K562 (cell line): ENCODE results near the gene MOAP1. TPM values are rescaled to one million over a fixed set of nuclear protein-coding genes. Genes with fewer than 3 reads are reported as not detected.

Experiments used
- ARID2 ChIP-seq: fragments of 450-650 bp; IDR thresholded peaks from 2 replicates; pipeline ENCODE4 v1.6.1; 2017; ENCODE audit warnings: antibody characterized with exemption, mild to moderate bottlenecking
- BRF1 ChIP-seq: IDR thresholded peaks from 3 replicates; pipeline ENCODE4 v1.6.1; 2011; ENCODE audit warnings: borderline replicate concordance, mild to moderate bottlenecking; ENCODE audit not compliant: insufficient read length; ENCODE audit errors: extremely low read depth
- CBX2 ChIP-seq: fragments of 200-600 bp; sonication (generic); IDR thresholded peaks from one replicate; pipeline ENCODE4 v1.6.1; 2012; ENCODE audit warnings: mild to moderate bottlenecking, low read length, inconsistent platforms; ENCODE audit not compliant: insufficient read depth, poor library complexity, severe bottlenecking
- GABPB2 ChIP-seq: fragments of 250-450 bp; sonication (Bioruptor Pico); conservative IDR thresholded peaks from 2 replicates; pipeline ENCODE4 v1.5.1; 2021; ENCODE audit warnings: mild to moderate bottlenecking
- IRF2 ChIP-seq: sonication (generic); formaldehyde crosslinking; IDR thresholded peaks from 2 replicates; pipeline ENCODE4 v1.8.1; 2022; ENCODE audit warnings: mild to moderate bottlenecking, missing genetic modification reagents
- JUNB ChIP-seq: fragments of 450-650 bp; formaldehyde crosslinking; conservative IDR thresholded peaks from 2 replicates; pipeline ENCODE4 v1.4.0; 2020; ENCODE audit warnings: mild to moderate bottlenecking
- L3MBTL2 ChIP-seq: fragments of 450-650 bp; IDR thresholded peaks from 2 replicates; pipeline ENCODE4 v1.6.1; 2016; ENCODE audit warnings: mild to moderate bottlenecking, moderate library complexity
- MAFF ChIP-seq: IDR thresholded peaks from 2 replicates; pipeline ENCODE4 v1.6.1; 2012; ENCODE audit warnings: low read length, improper control_type of control experiment
- MTA2 ChIP-seq: fragments of 450-650 bp; IDR thresholded peaks from 2 replicates; pipeline ENCODE4 v1.6.1; 2016; ENCODE audit warnings: low read depth
- NCOA4 ChIP-seq: fragments of 450-650 bp; IDR thresholded peaks from 2 replicates; pipeline ENCODE4 v1.6.1; 2018; ENCODE audit warnings: mild to moderate bottlenecking; ENCODE audit not compliant: partially characterized antibody
- NCOR1 ChIP-seq: fragments of 450-650 bp; IDR thresholded peaks from 2 replicates; pipeline ENCODE4 v1.6.1; 2016; ENCODE audit warnings: mild to moderate bottlenecking, moderate library complexity
- NONO ChIP-seq, 2 experiments: fragments of 200-400 bp in 1 of 2; fragments of 450-650 bp in 1 of 2; formaldehyde crosslinking in 1 of 2; IDR thresholded peaks; 2 replicates each; pipeline ENCODE4 v1.6.1; 2017; ENCODE audit warnings: low read depth in 2 of 2, mild to moderate bottlenecking in 2 of 2, moderate library complexity in 2 of 2, low read length in 1 of 2
- SMARCA4 ChIP-seq: fragments of 450-650 bp; IDR thresholded peaks from 2 replicates; pipeline ENCODE4 v1.6.1; 2016
- SMARCC2 ChIP-seq: fragments of 450-650 bp; IDR thresholded peaks from 2 replicates; pipeline ENCODE4 v1.6.1; 2017; ENCODE audit warnings: antibody characterized with exemption, moderate library complexity, mild to moderate bottlenecking, low read depth
- XRCC5 ChIP-seq: fragments of 200-400 bp; formaldehyde crosslinking; IDR thresholded peaks from 2 replicates; pipeline ENCODE4 v1.6.1; 2017; ENCODE audit warnings: low read depth, mild to moderate bottlenecking, low read length
- ZNF197 ChIP-seq: fragments of 200-800 bp; sonication (Bioruptor generic); IDR thresholded peaks from 2 replicates; pipeline ENCODE4 v1.6.1; 2016; ENCODE audit warnings: low read depth, missing genetic modification characterization, missing compliant biosample characterization
- ZNF316 ChIP-seq: fragments of 450-650 bp; IDR thresholded peaks from 2 replicates; pipeline ENCODE4 v1.6.1; 2016
- ZNF449 ChIP-seq: fragments of 250-450 bp; sonication (Bioruptor Pico); IDR thresholded peaks from 2 replicates; pipeline ENCODE4 v1.8.0; 2022; ENCODE audit warnings: moderate library complexity, mild to moderate bottlenecking, inconsistent platforms
- ZZZ3 ChIP-seq: fragments of 450-650 bp; IDR thresholded peaks from 2 replicates; pipeline ENCODE4 v1.6.1; 2016; ENCODE audit warnings: antibody characterized with exemption, mild to moderate bottlenecking, moderate library complexity
- polyA plus RNA-seq, 8 experiments: library from polyadenylated mRNA; depleted of rRNA in 4 of 8; stranded (reverse) in 5 of 8; unstranded in 3 of 8; fragments of >200 nt; fragmentation: Nextera tagmentation in 2 of 8; fragmentation: Illumina TruSeq in 1 of 8; extraction: Ambion mirVana in 2 of 8; extraction: Trizol in 1 of 8; gene quantifications; 2 replicates each; pipeline versions ENCODE4 v1.2.1 to v1.2.3, GENCODE V29; 2011 to 2014; ENCODE audit warnings: inconsistent platforms in 1 of 8, missing spikeins in 1 of 8
- total RNA-seq, 7 experiments: library from RNA; depleted of rRNA in 6 of 7; stranded (reverse); fragments of >200 nt in 6 of 7; fragmentation: Illumina TruSeq in 2 of 7; extraction: Trizol in 2 of 7; gene quantifications; 2 replicates each; pipeline versions ENCODE4 v1.2.1 to v1.2.3, GENCODE V29; 2011 to 2021; ENCODE audit warnings: low replicate concordance in 1 of 7
- TF ChIP-seq, protein P1 (sequence below): fragments of 450-650 bp; IDR thresholded peaks from 2 replicates; pipeline ENCODE4 v1.6.1; 2016; ENCODE audit warnings: mild to moderate bottlenecking
- TF ChIP-seq, protein P2 (sequence below): fragments of 450-650 bp; formaldehyde crosslinking; IDR thresholded peaks from 2 replicates; pipeline ENCODE4 v1.4.0; 2022; ENCODE audit warnings: missing genetic modification characterization
- TF ChIP-seq, protein P3 (sequence below): sonication (generic); formaldehyde crosslinking; IDR thresholded peaks from 2 replicates; pipeline ENCODE4 v1.8.1; 2023; ENCODE audit warnings: mild to moderate bottlenecking, missing genetic modification reagents
- TF ChIP-seq, protein P4 (sequence below): sonication (generic); formaldehyde crosslinking; IDR thresholded peaks from 2 replicates; pipeline ENCODE4 v1.8.0; 2022; ENCODE audit warnings: mild to moderate bottlenecking, low read depth, missing genetic modification reagents

MOAP1 gene
- total and polyA plus RNA-seq, 9 of the 15 experiments (the other 6 are each of a cell fraction or from before 2014, with no cell fraction given), result 1.5 to 14.4 (median 6.0) TPM

DNA sequence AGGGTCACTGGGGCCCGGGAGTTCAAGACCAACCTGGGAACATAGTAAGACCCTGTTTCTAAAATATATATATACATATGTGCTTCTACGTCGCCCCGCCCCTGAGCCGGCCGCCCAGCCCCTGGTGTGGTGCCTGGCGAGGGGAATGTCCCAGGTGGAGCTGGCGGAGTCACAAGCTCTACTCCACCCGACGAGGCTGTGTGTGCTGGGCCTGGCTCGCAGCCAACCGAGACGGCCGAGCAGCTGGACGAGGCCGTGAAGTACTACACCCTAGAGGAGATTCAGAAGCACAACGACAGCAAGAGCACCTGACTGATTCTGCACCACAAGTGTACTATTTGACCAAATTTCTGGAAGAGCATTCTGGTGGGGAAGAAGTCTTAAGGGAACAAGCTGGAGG lies 46.8 kb downstream of the MOAP1 start (continued):
- TF ChIP-seq, protein P1, sequence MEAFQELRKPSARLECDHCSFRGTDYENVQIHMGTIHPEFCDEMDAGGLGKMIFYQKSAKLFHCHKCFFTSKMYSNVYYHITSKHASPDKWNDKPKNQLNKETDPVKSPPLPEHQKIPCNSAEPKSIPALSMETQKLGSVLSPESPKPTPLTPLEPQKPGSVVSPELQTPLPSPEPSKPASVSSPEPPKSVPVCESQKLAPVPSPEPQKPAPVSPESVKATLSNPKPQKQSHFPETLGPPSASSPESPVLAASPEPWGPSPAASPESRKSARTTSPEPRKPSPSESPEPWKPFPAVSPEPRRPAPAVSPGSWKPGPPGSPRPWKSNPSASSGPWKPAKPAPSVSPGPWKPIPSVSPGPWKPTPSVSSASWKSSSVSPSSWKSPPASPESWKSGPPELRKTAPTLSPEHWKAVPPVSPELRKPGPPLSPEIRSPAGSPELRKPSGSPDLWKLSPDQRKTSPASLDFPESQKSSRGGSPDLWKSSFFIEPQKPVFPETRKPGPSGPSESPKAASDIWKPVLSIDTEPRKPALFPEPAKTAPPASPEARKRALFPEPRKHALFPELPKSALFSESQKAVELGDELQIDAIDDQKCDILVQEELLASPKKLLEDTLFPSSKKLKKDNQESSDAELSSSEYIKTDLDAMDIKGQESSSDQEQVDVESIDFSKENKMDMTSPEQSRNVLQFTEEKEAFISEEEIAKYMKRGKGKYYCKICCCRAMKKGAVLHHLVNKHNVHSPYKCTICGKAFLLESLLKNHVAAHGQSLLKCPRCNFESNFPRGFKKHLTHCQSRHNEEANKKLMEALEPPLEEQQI, result no peak
- TF ChIP-seq XRCC5 (no peak), ARID2 (no peak), ZNF449 (CRISPR knock-in tag) (no peak), NCOA4 (no peak), GABPB2 (no peak), BRF1 (no peak), SMARCA4 (no peak), L3MBTL2 (0 out of 2 replicates have a peak, but pooled peaks have one; percentile 8), IRF2 (CRISPR knock-in tag) (no peak), CBX2 (no peak), MTA2 (no peak), MAFF (no peak), ZZZ3 (no peak), ZNF316 (no peak), NONO (IDR thresholded peaks at IDR 0.05; ENCODE audit: low read depth in 2 of 2, low read length in 1 of 2) (no peak), JUNB (CRISPR knock-in tag) (no peak), NCOR1 (no peak), SMARCC2 (no peak), ZNF197 (no peak)
- TF ChIP-seq, protein P2, sequence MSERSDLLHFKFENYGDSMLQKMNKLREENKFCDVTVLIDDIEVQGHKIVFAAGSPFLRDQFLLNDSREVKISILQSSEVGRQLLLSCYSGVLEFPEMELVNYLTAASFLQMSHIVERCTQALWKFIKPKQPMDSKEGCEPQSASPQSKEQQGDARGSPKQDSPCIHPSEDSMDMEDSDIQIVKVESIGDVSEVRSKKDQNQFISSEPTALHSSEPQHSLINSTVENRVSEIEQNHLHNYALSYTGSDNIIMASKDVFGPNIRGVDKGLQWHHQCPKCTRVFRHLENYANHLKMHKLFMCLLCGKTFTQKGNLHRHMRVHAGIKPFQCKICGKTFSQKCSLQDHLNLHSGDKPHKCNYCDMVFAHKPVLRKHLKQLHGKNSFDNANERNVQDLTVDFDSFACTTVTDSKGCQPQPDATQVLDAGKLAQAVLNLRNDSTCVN (CRISPR knock-in tag), result no peak
- TF ChIP-seq, protein P3, sequence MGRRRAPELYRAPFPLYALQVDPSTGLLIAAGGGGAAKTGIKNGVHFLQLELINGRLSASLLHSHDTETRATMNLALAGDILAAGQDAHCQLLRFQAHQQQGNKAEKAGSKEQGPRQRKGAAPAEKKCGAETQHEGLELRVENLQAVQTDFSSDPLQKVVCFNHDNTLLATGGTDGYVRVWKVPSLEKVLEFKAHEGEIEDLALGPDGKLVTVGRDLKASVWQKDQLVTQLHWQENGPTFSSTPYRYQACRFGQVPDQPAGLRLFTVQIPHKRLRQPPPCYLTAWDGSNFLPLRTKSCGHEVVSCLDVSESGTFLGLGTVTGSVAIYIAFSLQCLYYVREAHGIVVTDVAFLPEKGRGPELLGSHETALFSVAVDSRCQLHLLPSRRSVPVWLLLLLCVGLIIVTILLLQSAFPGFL, result no peak
- TF ChIP-seq, protein P4, sequence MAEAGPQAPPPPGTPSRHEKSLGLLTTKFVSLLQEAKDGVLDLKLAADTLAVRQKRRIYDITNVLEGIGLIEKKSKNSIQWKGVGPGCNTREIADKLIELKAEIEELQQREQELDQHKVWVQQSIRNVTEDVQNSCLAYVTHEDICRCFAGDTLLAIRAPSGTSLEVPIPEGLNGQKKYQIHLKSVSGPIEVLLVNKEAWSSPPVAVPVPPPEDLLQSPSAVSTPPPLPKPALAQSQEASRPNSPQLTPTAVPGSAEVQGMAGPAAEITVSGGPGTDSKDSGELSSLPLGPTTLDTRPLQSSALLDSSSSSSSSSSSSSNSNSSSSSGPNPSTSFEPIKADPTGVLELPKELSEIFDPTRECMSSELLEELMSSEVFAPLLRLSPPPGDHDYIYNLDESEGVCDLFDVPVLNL (CRISPR knock-in tag), result no peak
